ENCODE data around the gene CTSZ. TPM values are rescaled to one million over a fixed set of nuclear protein-coding genes. Genes with fewer than 3 reads are reported as not detected.
"Not testable (repeated sequence)": the region's sequence is repeated elsewhere in the genome, so short reads cannot be mapped to it uniquely, and the experiment has no call there.

CTSZ gene
- total and polyA plus RNA-seq, 11 donors, result 92.2 to 482 (median 130) TPM

DNA sequence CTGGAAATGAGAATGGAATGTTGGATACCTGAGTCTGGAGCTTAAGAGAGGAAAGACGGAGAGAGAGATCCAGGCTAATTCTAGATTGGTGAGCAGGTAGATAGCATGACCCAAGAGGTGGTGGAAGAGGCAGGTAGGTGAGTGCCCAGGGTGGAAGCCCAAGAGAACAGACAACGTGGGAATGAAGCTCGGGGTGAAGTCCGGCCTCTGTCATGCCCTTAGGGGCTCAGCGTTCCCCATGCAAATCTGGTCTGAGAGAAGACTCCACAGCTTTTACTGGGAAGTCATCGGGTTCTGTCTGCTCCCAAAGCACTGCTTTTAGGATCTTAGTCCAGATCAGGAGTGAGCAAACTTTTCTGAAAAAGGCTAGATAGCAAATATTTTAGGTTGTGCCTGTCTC is 22.4 kb downstream of the CTSZ start:
- ATAC-seq, result no peak
- 76 to 85% (median 83%) methylated on average over 6 of the region's 6 CpGs for WGBS, 4 donors
- intact Hi-C loops (cut with DNase I), result loop anchor here in 9 of 10 donors (5.0 to 10.0 kb wide), 7 partner anchors 48 to 332 kb away; partner anchors contain the start of genes ATP5F1E (in 5 of the 9) and STX16 (in 1 of the 9)
- no peak for TF ChIP-seq CTCF (IDR thresholded peaks at IDR 0.05)
- TF ChIP-seq POLR2A (IDR thresholded peaks at IDR 0.05), result no peak
- DNase-seq, result peak in 2 of 5 donors; percentile 3 to 9
- Histone ChIP-seq H3K9me3 (no peaks in the 10 kb centered on the region), H3K27me3 (no peaks in the 10 kb centered on the region), H3K36me3 (peaks cover 0 to 42% (median 37%) of the 10 kb centered on the region in 9 donors), H3K27ac (peak overlapping the region in 1 of 12 donors; percentile 20), H3K4me1 (peaks cover 0 to 52% (median 30%) of the 10 kb centered on the region in 12 donors), H3K4me3 (no peak overlapping the region)

DNA sequence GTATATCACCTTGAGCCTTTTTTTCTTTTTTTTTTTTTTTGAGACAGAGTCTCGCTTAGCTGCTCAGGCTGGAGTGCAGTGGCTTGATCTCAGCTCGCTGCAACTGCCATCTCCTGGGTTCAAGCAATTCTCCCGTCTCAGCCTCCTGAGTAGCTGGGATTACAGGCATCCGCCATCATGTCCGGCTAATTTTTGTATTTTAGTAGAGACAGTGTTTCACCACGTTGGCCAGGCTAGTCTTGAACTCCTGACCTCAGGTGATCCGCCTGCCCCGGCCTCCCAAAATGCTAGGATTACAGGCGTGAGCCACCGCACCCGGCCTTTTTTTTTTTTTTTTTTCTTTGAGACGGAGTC is 24.0 kb downstream of the CTSZ start:
- H3K27me3 ChIP-seq, result not testable (repeated sequence)
- WGBS, 4 donors, result 93 to 96% (median 96%) methylated on average over 12 of the region's 12 CpGs

DNA sequence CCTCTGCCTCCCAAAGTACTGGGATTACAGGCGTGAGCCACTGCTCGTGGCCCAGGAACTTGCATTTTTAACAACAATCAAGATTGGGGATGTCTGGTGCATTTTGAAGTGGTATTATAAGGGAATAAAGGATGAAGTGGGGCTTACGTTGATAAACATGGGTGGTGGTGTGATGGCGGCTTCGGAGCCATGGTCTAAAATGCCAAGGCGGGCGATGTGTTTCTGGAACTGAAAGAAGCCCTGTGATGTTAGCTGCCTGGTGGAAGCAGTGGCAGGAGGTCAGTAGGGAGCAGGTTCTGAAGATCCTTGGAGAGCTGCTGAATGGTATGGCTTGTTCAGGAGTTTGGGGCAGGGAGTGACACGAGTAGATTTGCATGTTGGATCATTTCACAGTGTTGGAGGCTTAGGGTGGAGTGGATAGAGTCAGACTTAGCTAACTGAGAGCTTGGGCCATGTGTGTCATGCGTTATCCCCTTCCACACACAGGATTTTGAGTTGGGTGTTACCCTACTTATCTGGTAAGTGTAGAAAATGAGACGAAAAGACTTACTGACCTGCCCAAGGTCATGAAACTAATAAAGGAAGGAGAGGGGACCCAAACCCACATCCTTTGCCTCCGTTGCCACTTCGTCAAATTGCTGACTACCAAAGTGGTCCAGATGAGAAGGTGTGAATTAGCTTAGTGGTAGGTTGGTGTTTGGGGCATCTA is 24.5 kb downstream of the CTSZ start:
- Histone ChIP-seq H3K4me1 (peaks cover 0 to 52% (median 30%) of the 10 kb centered on the region in 12 donors), H3K27ac (peak overlapping the region in 3 of 12 donors; percentile 16 to 87 (median 27)), H3K4me3 (peak overlapping the region in 9 of 12 donors; percentile 71 to 96 (median 85)), H3K27me3 (no peaks in the 10 kb centered on the region), H3K9me3 (no peaks in the 10 kb centered on the region), H3K36me3 (peaks cover 0 to 20% (median 16%) of the 10 kb centered on the region in 9 donors)
- ATAC-seq (no peak), DNase-seq (peak in 1 of 5 donors; percentile 12)
- no peak for TF ChIP-seq CTCF (IDR thresholded peaks at IDR 0.05)
- TF ChIP-seq POLR2A (IDR thresholded peaks at IDR 0.05), result no peak
- WGBS, 4 donors, result 82 to 89% (median 88%) methylated on average over 12 of the region's 12 CpGs
- intact Hi-C loops (cut with DNase I), result loop anchor here in 9 of 10 donors (5.0 to 10.0 kb wide), 7 partner anchors 50 to 330 kb away; partner anchors contain the start of genes ATP5F1E (in 5 of the 9) and STX16 (in 1 of the 9)

More for the DNA sequence above, 24.0 kb downstream of the CTSZ start:
- not testable (repeated sequence) for ATAC-seq, H3K9me3 ChIP-seq, H3K27ac ChIP-seq, H3K4me3 ChIP-seq, DNase-seq
- Histone ChIP-seq H3K36me3 (peaks cover 0 to 26% (median 21%) of the 10 kb centered on the region in 9 donors), H3K4me1 (peaks cover 0 to 52% (median 30%) of the 10 kb centered on the region in 12 donors)
- intact Hi-C loops (cut with DNase I), result loop anchor here in 9 of 10 donors (5.0 to 10.0 kb wide), 7 partner anchors 49 to 331 kb away; partner anchors contain the start of genes ATP5F1E (in 5 of the 9) and STX16 (in 1 of the 9)

GRCh38 chr20:58981628-58982364 is 25.3 kb downstream of the CTSZ start:
- intact Hi-C loops (cut with DNase I), result loop anchor here (1.0 to 10.0 kb wide), 10 partner anchors 51 to 329 kb away; partner anchors contain the start of genes ATP5F1E (in 5 of the 10) and STX16 (in 1 of the 10)
- DNase-seq (no peak), ATAC-seq (peak in 1 of 4 donors; percentile 30)
- peak overlapping the region; percentile 64 to 96 (median 78) for H3K4me3 ChIP-seq
- H3K9me3 ChIP-seq, result no peaks in the 10 kb centered on the region
- H3K4me1 ChIP-seq, result peaks cover 0 to 51% (median 30%) of the 10 kb centered on the region in 12 donors
- no peaks in the 10 kb centered on the region for H3K27me3 ChIP-seq
- WGBS, 4 donors, result 18 to 21% (median 19%) methylated on average over 27 to 29 of the region's 29 CpGs
- peak overlapping the region; percentile 28 to 93 (median 84) for H3K27ac ChIP-seq
- no peak for TF ChIP-seq POLR2A (IDR thresholded peaks at IDR 0.05)
- no peak for TF ChIP-seq CTCF (IDR thresholded peaks at IDR 0.05)
- H3K36me3 ChIP-seq, result peaks cover 0 to 13% (median 9%) of the 10 kb centered on the region in 9 donors

All from heart left ventricle (tissue), 16 donors.